AG20443 (cell line): ENCODE measurements around the gene ZNF185.

Experiments used
- DNase-seq: peaks from one replicate; pipeline ENCODE4 v3.0.0; 2012; ENCODE audit warnings: low spot score, mixed read lengths

ZNF185 gene

DNA sequence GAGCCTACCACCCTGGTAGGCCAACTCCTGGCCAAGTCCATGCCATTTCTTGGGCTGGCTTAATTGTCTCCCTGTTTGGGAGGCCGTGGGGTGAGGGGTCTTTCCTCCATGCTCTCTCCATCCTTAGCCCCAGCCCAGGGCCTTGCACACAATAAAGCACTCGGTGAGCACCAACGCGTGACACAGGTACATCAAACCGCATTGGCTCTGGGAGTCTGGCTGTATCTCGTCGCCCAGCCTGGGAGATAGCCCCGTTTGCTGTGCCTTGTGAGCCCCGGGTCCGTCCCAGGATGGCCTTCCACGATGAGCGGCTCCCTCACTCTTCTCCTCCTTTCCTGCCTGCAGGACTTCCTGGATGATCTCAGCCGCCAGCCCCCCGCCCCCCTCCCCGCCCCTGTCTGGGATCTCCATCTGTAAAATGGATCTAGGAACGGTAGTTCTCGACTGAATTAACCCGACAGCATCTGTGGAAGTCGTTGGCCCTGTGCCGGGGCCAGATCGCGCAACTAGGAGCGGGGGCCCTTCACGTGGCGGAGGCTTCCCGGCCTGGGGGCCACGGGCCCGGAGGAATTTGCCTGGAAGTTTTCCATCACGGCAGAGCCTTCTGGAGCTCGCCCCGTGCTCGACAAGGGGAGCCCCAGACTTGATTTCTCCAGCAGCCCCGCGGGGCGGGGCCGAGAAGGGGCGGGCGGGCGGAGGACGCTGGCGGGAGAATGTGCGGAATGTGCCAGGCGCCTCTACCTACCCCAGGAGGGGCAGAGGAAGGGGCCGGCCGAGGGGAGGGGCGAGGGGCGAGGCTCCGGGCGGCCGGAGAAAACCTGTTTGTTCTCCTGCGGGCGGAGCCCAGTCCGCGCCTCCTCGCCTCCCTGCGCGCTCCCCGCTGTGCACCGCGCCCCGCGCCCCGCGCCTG is at the start of gene ZNF185:
TSS of gene ZNF185 (plus strand) at position 846 of the 910 bp plus-strand sequence. CDS start 16,423 bp downstream, outside the sequence.
- peak; percentile 52 for DNase-seq

DNA sequence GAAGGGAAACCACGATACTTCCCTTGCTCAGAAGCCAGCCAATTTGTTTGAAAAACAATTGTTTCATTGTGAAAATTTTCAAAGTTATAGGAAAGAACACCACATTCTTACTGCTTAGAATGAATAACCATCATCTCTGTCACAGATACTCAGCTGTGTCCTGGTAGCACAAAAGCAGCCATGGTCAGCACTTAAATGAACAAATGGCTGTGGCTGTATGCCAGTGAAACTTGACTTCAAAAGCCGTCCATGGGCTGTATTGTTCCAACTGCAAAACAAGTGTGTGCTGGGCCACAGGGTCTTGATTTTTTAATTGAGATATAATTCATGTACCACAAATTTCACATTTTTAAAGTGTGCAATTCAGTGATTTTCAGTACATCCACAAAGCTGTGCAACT is 47.4 kb upstream of the ZNF185 start:
- no peak for DNase-seq

DNA sequence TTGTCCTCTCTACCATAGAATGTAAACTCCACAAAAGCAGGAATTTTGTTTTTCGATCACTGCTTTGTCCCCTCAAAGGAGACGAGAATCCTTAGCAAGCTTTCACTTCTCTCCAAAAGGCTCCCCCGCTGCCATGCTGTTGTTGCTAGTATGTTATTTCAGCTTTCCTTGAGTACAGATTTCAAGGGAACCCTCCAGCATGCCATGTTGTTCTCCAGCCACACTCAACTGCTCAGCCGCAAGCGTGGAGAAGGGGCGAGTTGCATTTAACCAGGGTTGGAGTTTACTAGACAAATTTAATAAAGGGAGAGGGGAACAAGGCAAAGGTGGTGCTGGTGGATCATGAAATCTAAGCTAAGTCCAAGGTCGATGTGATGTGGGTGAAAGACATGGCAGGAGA is 43.9 kb upstream of the ZNF185 start:
- no peak for DNase-seq

DNA sequence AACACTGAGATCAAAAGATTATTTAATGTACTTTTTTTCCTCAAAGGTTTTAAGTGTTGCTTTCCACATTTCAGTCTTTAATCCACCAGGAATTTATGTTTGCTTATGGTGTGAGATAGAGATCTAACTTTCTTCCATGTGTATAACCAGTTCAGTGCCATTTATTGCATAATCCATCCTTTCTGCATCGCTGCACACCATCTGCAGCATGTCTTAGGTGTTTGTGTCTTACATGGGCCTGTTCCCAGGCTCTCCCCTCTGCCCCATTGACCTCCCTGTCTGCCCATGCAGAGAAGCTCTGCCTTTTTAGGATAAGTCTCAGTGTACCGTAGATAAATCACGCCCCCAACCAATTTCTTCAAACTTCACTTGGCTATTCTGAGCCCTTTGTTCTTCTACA is 36.8 kb upstream of the ZNF185 start:
- DNase-seq: no peak

DNA sequence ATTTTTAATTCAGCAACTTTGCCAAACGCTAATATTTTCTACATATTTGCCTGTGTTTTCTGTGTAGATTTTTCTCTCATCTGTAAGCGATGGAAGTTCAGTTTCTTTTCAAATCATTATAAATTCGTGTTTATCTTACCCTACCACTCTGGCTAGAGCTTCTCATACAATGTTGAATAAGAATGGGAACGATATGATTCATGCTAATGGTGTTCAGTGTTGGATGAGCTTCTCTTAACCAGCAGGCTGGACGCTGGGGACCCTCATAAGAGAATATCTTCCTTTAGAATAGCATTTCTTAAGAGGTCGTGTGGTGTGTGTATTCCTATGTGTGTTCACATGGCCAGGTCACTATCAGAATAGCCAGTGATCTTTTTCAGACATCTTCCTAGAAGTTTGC is 36.0 kb upstream of the ZNF185 start:
- DNase-seq: no peak

DNA sequence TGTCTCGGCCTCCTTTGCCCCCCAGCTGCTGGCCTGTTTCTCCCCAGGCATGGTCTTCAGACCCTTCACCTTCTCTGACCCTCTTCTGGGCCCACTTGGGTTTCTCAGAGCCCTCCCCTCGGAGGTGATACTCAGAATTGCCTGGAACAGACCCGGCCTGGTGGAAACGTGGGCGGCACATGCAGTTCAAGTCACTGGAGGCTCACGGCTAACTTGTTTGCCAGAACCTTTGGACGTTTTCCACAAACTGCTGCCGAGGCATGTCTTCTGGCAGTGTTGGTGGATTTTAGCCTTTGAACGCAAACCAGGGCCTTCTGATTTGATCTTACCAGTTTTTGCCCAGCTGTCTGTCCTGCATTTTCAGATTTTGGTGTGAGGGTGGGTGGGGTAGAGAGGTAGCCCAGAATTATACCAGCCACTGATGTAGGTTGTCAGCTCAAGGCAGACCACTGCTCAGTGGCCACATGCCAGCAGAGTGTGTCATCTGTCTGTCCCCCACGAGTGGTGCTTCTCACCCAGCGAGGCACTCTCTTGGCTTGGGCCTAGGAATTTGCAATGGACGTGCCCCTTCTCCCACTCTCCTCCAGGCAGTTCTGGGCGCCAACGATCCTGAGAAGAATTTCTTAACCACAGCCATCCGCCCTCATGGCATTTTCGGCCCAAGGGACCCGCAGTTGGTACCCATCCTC is 32.5 kb upstream of the ZNF185 start:
- no peak for DNase-seq

DNA sequence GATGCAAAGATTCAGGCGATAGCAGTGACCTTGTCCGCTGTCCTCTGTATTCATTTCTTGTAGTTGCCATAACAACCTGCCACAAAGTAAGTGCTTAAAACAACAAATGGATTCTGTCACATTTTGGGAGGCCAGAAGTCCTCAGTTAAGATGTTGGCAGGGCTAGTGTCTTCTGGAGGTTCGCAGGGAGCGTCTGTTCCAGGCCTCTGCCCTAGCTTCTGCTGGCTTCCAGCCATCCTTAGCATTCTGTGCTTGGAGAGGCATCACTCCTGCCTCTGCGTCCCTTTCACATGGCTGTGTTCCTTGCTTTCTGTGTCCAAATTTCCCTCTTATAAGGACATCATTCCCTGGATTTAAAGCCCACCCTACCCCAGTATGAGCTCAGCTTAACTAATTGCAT is 31.5 kb upstream of the ZNF185 start:
- DNase-seq: no peak

DNA sequence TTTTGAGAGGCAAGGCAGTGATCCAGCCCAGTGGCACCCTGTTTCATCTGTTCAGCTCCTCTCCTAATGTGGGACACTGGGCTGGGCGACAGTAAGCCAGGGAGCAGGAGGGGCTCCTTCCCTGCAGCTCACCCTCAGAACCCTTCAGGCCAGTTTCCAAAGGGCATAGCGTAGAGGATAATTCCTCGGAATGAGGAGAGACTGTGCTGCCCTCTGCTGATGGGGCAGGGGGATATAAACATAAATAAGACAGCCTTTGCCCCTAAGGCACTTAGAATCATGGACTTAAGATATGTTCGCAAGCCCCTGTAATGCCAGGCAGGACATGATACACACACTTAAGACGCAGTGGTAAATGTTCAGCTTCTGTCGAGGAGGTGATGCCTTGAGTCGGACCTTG is 27.9 kb upstream of the ZNF185 start:
- no peak for DNase-seq

DNA sequence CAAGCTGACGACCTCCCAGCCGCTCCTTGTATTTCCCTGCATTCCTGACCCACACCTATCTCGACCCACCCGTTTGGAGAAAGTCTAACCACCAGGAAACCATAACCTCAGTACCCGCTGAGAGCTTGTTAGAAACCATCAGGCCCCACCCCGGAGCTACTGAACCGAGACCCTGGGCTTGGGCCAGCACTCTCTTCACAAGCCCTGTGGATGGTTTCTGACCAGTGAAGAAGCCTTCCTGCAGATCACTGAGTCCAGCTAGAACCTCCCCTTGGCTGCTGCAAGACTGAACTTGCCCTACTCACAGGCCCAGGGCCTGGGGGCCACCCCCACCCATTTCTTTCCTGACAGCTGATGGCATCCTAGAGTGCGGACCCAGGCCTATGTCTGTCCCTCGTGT is 26.6 kb upstream of the ZNF185 start:
- DNase-seq: no peak

DNA sequence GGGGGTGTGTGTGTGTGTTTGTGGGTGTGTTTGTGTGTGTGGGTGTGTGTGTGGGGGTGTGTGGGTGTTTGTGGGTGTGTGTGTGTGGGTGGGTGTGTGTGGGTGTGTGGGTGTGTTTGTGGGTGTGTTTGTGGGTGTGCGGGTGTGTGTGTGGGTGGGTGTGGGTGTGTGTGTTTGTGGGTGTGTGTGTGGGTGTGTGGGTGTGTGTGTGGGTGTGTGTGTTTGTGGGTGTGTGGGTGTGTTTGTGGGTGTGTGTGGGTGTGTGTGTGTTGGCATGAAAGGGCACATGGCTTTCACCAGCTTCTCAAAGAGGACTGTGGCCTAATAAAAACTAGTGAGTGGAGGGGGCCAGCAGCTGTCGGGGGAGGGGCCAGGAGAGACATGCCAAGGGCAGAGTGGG is 25.3 kb upstream of the ZNF185 start:
- DNase-seq: no peak

DNA sequence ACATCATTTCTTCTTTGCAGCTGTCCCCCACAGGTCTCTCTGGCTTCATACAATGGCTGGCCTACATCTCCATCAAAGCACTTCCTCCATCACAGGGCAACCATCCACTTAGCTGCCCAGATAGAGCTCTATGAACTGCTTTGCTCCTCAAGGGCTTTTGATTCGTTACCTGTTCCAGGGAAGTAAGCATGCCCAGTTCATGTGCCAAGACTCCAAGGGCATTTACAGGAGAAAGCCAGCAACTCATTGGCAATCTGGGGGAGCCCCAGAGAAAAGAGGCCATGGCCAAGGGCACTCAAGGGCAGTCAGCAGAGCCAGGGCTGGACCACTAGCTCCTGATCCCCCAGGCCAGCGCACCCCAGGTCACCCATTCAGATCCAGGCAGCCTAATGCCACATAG is 24.5 kb upstream of the ZNF185 start:
- DNase-seq: no peak

DNA sequence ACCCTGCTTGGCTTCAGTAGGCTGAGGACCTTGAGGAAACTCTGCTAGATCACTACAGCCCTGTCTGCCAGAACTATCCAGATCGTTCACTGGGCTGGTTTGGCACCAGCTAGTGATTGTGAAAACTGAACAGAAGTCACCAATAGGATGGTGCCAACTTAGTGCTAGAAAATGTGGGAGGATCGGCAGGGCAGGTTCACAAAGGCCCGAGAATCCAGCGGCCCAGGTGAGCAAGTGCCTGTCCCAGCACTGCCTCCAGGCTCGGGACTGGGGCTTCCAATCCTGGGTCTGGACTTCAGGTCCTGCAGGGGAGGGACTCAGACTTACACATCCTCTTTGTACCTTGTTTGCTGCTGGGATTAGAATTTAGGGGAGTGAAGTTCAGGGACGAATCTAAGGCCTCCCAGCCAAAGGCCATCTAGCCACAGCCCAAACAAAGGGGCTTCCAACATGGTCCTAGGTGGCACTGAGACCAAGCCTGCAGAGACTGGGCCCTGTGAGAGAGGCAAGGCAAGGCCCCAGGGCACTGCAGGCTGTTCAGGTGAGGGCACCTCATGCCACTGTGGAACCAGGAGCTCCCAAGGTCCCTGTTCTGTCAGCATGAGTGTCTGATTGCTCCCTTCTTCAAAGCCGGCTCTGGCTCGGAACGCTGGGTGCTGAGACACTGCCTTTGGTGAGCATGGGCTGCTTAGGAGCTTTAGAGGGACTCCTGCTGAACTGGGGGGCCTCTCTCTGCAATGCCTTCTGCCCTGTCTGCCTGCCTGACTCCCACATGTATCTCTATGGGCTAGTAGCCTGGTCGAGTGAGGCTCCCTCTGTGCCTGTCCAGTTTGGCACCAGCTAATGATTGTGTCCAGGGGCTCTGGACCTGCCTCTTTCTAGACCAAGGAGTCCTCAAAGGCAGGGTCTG is 20.7 kb upstream of the ZNF185 start:
- DNase-seq: no peak

DNA sequence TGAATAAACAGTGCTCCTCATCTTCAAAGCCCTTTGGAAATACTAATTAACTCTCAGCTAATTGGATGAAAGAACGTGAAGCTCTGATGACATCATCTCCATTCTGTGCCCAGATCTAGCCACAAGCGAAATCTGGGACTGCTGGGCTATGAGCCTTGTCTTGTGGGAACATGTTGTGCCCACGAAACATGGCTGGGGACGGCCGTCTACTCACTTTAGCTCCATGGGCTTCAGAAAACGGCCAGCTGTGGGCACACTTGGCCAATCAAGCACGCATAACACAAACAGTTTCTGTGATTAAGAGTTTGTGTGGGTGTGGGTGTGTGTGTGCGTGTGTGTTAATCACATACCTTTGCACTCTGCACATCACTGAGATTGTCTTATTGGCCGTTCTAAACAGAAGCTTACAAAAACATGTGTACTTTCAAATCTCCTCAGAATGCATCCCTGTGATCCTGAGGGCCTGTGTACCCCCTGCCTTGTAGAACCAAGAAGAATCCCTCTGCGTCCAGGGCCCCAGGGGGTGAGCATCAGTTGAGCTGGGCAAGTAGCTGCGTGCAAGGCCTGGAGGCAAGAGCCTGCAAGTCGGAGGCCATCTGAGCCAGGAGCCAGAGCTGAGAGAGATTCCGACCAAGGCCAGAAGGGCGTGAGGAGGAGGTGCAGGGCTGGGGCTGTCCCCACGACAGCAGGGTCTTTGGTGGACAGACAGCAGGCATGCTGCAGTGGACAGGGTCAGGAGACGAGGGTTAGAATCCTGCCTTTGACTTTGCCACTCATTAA is 18.7 kb upstream of the ZNF185 start:
- no peak for DNase-seq

DNA sequence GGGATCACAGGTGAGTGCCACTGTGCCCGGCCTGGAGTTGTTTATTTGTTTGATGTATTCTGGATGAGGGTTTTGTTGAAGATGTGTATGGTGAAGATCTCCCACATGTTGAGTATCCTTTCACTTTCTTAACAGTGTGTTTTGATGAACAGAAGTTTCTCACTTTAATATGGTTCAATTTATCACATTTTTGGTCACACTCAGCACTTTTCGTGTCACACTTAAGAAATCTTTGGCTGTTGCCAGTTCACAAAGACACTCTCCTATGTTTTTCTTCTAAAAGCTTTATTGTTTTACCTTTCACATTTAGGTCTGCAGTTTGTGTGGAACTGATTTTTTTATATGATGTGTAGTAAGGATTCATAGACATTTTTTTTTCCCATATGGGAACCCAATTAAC is 16.6 kb upstream of the ZNF185 start:
- DNase-seq: no peak

DNA sequence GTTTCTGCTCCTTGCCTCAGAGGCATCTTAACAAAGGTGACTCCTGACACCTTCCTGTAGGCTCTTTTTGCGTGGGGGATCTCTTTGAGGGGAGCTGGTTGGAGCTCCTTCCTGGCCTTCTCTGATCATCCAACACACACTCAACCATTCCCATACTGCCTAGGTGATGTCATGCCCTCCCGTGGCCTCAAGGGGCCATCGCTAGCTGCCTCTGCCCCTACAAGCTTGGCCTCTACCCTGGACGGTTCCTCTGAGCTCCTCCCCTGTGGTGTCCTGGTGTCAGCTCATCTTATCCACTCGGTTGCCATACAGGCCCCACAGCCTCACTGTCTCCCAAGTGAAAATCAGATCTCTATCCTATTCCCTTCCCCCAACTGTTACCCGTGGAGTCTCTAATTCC is 13.7 kb upstream of the ZNF185 start:
- DNase-seq: no peak

DNA sequence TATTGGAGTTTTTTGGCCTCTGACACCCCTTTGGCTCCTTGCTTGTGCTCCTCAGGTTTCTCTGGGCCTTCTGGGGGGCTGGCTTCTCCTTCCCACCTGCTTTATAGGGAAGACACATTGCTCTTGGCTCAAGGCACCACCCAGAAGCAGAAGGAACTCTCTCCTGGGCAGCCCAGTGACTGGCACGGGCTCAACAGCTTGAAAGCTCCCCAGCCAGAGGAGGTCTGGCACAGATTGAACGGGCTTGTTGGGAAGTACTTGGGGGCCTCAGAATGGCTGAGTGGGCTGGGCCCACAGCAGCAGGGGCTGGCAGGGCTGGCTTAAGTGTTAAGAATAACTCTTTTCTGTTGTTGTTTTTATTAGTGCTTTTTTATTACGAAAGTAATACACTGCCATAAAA is 11.2 kb upstream of the ZNF185 start:
- no peak for DNase-seq

DNA sequence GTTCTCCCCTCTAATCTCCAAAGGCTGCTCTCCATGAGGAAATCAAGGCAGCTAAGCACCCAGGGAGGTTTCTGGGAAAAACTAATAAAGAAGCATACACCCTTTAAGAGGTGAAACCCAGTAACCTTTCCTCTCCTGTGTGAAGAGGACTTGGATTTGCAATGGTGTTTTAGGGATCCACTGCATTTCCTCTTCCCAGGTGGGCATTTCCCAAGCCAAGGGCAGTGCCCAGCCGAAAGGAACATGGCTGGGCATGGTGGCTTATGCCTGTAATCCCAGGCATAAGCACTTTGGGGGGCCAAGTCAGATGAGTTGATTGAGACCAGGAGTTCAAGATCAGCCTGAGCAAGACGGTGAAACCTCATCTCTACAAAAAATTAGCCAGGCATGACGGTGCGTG is 5.4 kb upstream of the ZNF185 start:
- no peak for DNase-seq

DNA sequence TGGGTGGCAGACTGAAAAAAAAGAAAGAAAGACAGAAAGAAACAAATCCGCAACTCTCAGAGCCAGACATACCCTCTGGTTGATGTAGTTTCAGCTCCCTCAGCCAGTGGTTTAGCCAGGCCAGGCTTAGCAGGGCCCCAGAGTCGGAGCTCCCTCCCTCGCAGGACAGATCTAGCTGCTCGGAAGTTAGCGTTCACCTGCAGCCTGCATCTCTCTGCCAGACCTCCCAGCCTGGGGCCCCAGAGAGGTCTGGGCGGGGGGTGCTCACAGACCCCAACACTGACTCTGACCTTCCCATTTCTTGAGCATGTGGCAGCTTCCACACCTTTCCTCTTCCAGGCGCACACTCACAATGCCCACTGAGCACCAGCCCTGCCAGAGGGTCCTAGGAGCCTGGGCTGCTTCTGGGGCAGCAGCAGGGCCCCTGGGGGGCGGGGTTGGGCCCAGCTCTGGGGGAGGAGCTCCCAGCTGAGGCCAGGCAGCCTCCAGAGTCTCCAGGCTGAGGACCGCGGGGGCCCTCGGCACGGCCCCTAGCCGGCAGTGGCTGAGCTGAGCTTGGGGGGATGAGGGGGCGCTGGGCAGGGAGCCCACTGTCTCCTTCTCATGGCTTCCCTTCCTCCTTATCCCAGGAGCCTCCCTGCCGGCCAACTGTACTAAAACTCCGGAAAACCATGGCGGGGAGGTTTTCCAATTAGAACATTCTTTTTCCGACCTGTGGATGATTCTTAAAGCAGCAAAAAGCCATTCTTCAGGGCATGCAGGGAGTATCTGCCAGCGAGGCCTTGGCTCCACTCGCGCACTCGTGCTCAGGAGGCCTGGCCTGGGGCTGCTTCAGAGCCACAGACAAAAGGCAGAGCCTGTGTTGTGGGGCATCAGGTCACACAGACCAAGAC is 4.6 kb upstream of the ZNF185 start:
- DNase-seq: no peak

DNA sequence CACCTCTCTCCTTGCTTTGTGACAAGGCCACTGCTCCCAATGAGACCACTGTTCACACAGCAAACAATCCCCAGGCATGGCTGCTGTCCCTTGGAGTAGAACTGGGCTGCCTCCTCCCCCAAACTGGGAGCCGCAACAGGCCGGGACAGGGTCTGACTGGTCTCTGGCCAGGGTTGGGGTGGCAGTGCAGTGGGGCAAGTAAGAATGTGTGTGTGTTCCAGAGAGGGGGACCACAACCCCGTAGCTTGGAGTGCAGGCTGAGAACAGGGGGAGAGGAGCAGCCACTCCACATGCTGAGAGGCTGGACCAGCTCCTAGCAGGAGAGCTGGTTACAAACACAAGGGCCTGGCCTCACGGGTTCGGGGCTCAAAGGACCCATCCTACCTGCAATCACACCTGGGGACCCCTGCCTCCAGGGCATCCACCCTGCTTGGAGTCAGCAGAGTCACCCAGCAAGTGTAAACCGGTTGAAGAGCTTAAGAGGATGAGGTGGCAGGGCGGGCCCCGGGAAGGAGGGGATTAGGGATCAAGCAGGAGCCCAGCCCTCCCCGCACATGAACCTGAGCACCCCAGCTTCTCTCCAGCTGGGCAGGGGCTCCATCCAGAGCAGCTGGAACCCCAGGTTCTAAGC is 3.8 kb upstream of the ZNF185 start:
- no peak for DNase-seq

DNA sequence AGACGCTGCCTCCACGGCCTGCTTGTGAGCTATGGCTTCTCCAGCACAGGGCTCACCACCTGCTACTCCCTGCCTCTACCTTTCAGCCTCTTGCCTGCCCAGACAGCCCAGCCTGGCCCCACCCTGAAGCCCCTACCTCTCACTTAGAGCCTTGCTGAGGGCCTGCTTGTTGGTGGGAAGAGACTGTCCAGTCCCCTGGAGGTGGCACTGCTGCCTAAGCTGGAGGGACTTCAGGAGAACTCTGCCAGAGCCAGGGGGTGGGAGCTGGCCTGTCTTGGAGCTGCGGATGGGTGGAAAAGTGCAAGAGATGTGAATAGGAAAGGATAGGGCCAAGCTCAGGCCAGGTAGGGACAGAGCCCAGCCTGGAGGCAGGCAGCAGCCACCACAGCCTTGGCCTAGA is 2.7 kb upstream of the ZNF185 start:
- no peak for DNase-seq
